ENCODE data around the gene PITHD1.
"Not testable (repeated sequence)": the region's sequence is repeated elsewhere in the genome, so short reads cannot be mapped to it uniquely, and the experiment has no call there.

The PITHD1 gene

DNA sequence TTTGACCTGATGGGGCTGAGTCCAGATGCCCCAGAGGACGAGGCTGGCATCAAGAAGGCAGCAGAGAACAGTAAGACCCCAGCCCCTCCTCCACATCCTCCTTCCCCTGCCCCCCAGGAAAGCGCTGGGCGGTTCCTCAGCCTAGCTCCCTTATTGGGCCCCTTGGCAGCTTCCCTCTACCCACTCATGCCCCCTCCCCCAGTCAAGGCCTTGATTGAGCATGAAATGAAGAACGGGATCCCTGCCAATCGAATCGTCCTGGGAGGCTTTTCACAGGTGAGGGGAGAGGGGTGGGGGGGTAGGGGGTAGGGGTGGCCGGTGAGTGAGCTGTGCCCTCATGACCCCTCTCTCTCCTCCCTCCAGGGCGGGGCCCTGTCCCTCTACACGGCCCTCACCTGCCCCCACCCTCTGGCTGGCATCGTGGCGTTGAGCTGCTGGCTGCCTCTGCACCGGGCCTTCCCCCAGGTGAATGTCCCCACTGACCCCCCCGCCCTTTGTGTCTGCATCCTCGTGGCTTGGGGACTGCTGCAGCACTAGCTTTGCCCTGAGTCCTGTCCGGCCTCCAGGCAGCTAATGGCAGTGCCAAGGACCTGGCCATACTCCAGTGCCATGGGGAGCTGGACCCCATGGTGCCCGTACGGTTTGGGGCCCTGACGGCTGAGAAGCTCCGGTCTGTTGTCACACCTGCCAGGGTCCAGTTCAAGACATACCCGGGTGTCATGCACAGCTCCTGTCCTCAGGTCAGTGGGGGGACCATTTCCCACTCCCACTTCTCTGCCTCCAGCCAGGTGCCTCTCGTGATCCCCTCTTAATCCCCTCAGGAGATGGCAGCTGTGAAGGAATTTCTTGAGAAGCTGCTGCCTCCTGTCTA is 15.9 kb downstream of the PITHD1 start:
- TF ChIP-seq POLR2AphosphoS5 (IDR thresholded peaks at IDR 0.05; ENCODE audit: low read depth, low read length) (no peak), POLR2A (IDR thresholded peaks at IDR 0.05; ENCODE audit: low read depth, low read length) (no peak), TAF1 (IDR thresholded peaks at IDR 0.05; ENCODE audit: borderline replicate concordance, low read depth, low read length) (no peak)
- FAIRE-seq (no peak), DNase-seq (ENCODE audit: insufficient read length) (no peak)

DNA sequence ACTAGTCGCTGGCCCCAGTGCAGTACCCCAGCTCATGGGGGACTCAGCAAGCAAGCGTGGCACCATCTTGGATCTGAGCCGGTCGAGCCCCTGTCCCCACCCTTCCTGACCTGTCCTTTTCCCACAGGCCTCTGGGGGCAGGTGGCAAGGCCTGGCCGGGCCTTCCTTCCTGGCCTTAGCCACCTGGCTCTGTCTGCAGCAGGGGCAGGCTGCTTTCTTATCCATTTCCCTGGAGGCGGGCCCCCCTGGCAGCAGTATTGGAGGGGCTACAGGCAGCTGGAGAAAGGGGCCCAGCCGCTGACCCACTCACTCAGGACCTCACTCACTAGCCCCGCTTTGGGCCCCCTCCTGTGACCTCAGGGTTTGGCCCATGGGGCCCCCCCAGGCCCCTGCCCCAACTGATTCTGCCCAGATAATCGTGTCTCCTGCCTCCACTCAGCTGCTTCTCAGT is 16.5 kb downstream of the PITHD1 start:
- not testable (repeated sequence) for FAIRE-seq; DNase-seq (ENCODE audit: insufficient read length)

DNA sequence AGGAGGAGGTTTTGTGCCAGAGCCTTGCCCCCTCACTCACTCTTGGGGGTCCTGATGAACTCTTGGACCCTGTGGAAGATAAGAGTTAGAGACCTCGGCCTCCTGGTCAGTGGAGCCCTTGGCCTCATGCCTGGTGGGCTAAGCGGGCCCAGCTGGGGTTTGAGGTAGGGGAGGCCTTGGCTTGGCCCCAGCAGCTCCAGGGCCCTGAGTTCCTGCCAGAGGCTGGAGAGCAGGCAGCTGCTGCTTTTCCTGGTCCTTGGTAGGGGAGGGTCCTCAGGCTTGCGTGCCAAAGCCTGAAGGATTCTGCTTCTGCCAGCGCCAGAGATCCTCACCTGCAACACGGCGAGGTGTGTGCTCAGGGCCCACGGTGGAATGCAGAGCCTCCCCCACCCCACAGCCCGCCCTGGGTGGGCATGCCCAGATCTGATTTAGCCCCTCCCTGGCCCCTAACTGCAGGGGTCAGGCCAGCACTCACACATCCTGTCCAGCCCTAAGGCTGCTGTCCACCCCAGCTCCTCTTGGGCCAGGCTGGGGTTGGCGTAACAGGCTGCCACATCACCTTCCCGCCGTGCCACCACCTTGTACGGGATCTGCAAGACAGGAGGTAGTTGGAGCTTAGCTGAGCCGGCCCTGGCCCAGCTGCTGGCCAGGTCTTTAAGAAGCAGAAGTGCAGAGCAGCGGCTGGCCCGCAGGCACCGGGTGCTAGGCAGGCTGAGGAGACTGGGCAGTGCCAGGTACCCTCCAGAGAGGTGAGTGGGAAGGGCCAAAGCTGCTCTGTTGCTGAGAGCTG is 17.7 kb downstream of the PITHD1 start:
- DNase-seq (ENCODE audit: insufficient read length) (no peak), FAIRE-seq (no peak)
- TF ChIP-seq POLR2A (IDR thresholded peaks at IDR 0.05; ENCODE audit: low read depth, low read length) (no peak), POLR2AphosphoS5 (IDR thresholded peaks at IDR 0.05; ENCODE audit: low read depth, low read length) (no peak), TAF1 (IDR thresholded peaks at IDR 0.05; ENCODE audit: borderline replicate concordance, low read depth, low read length) (no peak)

DNA sequence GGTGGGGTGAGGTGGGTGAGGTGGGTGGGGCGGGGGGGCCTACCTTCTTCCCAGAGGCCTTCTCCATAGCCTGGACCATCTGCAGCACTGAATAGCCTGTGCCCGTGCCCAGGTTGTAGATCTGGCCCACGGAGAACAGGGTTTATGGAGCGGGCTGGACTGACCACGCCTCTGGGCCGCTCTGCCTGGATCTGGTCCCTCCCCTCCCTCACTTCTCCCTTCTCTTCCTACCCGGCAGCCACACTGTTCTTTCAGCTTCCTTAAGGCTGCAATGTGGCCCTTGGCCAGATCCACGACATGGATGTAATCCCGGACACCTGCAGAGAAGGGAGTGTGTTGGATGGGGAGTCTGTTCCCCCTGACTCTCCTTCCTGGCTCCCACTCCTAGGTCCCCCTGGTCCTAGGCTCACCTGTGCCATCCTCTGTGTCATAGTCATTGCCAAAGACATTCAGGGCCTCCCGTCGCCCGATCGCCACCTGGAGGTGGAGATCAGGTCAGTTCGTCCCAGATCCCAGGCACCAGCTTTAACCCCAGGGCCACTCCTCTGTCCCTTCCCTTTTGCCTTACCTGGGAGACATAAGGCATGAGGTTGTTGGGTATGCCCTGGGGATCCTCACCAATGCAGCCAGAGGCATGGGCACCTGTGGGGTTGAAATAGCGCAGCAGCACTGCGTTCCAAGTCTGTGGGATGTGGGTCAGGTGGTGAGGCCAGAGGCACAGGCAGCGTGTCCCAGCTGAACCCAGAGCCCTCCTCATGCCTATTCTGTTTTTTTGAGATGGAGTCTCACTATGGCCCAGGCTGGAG is 18.5 kb downstream of the PITHD1 start:
- DNase-seq (ENCODE audit: insufficient read length) (no peak), FAIRE-seq (no peak)
- TF ChIP-seq POLR2AphosphoS5 (IDR thresholded peaks at IDR 0.05; ENCODE audit: low read depth, low read length) (no peak), TAF1 (IDR thresholded peaks at IDR 0.05; ENCODE audit: borderline replicate concordance, low read depth, low read length) (no peak), POLR2A (IDR thresholded peaks at IDR 0.05; ENCODE audit: low read depth, low read length) (no peak)

DNA sequence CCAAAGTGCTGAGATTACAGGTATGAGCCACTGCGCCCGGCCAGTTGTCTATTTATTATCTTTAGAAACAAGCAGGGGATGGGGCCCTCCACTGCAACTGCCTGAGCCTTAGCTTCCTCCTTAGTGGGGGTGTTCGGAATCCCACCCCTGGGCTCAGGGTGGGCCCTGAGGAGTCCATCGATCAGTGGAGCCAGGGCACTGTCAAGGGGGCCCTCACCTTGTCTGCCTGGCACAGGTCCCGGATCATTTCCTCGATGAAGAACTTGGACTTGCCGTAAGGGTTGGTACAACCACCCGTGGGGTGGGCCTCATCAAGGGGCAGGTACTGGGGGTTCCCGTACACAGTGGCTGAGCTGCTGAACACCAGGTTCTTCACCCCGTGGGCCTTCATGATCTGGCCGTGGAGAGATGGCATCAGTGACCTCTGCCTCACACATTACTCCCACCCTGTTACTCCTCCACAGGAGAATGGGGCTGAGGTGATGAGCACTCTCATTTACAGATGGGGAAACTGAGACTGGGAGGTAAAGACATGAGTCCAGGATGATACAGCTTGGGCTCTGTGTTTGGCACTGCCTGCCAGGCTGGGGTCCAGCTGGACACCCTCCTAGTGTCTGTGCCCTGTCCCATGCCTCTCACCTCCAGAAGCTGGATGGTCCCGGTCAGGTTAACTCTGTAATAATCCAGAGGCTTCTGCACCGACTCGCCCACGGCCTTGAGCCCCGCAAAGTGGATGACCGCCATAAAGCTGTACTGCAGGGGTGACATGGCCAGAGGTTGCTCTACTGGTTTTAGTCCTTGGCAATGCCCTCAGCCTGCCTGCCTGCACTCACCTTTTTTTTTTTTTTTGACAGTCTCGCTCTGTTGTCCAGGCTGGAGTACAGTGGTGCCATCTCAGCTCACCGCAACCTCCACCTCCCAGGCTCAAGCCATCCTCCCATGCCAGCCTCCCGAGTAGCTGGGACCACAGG is 19.5 kb downstream of the PITHD1 start:
- FAIRE-seq (no peak), DNase-seq (ENCODE audit: insufficient read length) (no peak)
- TF ChIP-seq POLR2AphosphoS5 (IDR thresholded peaks at IDR 0.05; ENCODE audit: low read depth, low read length) (peak; percentile 23; the same call in 1 of the 2 replicates), POLR2A (IDR thresholded peaks at IDR 0.05; ENCODE audit: low read depth, low read length) (no peak)

DNA sequence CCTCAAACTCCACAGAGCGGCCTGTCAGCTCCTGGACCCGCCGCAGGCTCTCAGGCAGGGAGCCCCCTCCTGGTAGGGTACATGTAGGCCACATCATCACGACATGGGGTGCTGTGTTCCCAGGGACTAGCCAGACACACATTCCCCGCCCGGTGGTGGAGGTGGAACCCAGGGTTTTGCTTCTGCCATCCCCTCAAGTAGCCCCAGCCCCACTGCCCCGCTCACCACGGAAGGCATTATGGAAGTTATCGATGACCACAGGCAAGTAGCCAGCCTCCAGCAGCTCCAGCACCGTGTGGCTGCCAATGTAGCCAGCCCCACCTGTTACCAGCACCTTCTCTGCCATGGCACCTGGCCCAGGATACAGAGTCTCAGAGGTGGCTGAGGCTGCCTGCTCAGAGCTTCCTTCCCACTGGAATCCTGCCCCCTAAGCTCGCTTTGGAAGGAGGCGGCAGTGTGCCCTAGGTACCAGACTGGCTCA is 20.5 kb downstream of the PITHD1 start:
- FAIRE-seq (no peak), DNase-seq (ENCODE audit: insufficient read length) (no peak)
- no peak for TF ChIP-seq TAF1 (IDR thresholded peaks at IDR 0.05; ENCODE audit: borderline replicate concordance, low read depth, low read length)
- TF ChIP-seq POLR2A (IDR thresholded peaks at IDR 0.05; ENCODE audit: low read depth, low read length): no peak
- no peak for TF ChIP-seq POLR2AphosphoS5 (IDR thresholded peaks at IDR 0.05; ENCODE audit: low read depth, low read length)

DNA sequence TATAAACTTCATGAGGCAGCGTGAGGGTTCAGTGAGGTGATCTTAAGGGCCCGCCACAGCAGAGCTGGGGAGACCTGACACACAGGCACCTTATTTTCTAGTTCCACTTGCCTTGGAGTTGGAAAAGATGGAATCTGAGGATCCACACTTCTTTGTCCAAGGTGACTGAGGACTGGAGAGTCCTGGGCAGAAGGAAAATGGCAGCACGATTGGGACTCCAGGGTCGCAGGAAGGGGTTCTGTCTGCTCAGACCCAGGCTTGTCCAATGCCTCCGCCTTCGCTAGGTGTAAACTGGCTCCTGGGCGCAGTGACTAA is 21.0 kb downstream of the PITHD1 start:
- FAIRE-seq (no peak), DNase-seq (ENCODE audit: insufficient read length) (no peak)
- TF ChIP-seq TAF1 (IDR thresholded peaks at IDR 0.05; ENCODE audit: borderline replicate concordance, low read depth, low read length) (no peak), POLR2A (IDR thresholded peaks at IDR 0.05; ENCODE audit: low read depth, low read length) (no peak), POLR2AphosphoS5 (IDR thresholded peaks at IDR 0.05; ENCODE audit: low read depth, low read length) (no peak)

DNA sequence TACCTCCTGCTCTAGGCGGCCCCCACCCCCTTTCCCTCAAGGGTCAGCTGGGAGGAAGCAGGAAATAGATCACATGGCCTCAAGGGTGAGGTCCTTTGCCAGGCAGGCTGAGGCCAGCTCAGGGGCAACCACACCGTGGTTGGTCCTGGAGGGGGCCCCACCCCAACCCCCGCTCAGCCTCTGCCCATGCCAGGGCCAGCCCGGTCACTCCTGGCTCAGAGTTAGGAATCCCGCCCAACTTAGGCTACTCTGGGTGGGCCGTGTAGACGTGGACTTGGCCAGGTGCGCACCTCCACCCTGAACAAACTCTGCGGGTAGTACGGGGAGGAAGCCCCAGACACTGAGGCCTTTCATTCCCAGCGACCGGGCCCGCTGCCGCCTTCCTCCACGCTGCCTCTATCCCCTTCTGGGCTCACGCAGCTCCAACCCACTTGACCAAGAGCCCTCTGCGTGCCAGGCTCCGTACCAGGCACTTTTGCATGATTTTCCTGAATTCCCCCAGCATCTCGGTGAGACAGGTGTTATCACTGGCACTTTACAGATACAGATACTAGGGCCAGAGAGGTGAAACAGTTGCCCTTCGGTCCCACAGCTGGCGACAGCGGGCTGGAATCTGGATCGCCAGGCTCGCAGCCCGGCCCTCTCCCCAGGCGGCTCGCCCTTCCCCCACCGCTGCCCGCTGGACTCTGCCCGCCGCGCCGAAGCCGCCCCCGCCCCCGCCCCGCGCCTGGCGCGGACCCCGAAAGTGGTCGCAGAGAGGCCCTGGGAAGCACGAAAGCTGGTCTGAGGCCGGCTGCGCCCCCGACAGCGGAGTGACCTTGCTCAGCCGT is 21.6 kb downstream of the PITHD1 start:
- DNase-seq (ENCODE audit: insufficient read length) (peak; percentile 51), FAIRE-seq (peak; percentile 85)
- TF ChIP-seq TAF1 (IDR thresholded peaks at IDR 0.05; ENCODE audit: borderline replicate concordance, low read depth, low read length) (no peak), POLR2A (IDR thresholded peaks at IDR 0.05; ENCODE audit: low read depth, low read length) (peak; percentile 53)

DNA sequence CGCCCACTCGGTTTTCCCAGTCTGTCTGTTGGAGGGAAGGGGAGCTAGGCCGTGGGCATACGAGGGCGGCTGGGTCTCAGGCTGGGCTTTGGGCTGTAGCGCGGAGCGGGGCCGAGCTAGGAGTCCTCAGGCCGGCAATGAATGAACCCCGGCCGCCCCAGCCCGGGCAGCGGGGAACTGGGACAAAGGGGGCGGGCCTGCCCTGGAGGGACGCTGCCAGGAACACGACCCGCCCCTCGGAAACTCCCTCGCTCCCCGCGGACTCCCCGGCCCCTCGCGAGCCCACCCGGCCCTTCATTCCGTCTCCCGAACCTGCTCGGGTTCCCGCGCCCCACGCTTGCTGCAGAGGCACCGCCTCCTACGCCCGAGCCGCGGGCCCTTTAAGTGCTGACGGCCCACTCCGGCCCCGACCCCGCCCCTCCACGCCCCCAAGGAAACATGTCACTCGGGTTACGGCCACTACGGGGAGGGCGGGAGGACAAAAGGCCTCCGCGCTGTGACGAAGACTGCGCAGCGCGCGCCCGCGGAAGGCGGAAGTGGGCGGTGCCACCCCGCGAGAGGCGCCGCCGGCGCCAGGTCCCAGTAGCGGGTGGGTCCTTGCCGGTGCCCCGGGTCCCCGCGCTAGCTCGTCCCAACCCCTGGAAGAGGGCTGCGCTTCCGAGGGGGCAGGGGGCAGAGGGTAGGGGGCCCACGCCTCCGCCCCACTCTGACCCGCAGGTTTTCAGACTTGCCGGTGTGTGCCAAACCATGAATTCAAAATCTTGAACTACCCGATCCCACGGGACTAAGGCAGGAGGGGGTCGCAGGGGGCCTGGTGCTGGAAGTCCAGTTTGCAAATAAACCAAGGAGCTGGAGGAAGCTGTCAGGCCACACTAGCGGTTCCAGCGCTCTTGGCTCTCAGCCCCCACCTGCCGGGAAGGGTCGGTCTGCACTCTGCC is 22.5 kb downstream of the PITHD1 start, which contains the start of gene GALE:
Gene GALE, minus strand, starts transcription at position 355 of the 938 bp plus-strand sequence. CDS start 1,747 bp downstream, outside the sequence.
- DNase-seq (ENCODE audit: insufficient read length) (peak; percentile 99), FAIRE-seq (peak; percentile 99)
- TF ChIP-seq TAF1 (IDR thresholded peaks at IDR 0.05; ENCODE audit: borderline replicate concordance, low read depth, low read length) (peak; percentile 61), POLR2A (IDR thresholded peaks at IDR 0.05; ENCODE audit: low read depth, low read length) (peak; percentile 69), POLR2AphosphoS5 (IDR thresholded peaks at IDR 0.05; ENCODE audit: low read depth, low read length) (peak; percentile 81)
